Activated CD8-positive, alpha-beta memory T cell treated with anti-CD3 and anti-CD28 coated beads, Interleukin-2, amount 10 ng/mL, durations not matched to agents 7 days and 5 days (primary cell): Measurements from ENCODE around the gene LBHD1. TPM values are rescaled to one million over a fixed set of nuclear protein-coding genes. Genes with fewer than 3 reads are reported as not detected.

Experiments
- ATAC-seq: fragments of 150-1000 bp; cut with Tn5 transposase; one replicate; pipeline ENCODE4 v1.10.0; 2021; ENCODE audit warnings: moderate library complexity
- CTCF ChIA-PET: fragments of 350-600 bp; sonication (Branson Sonifier 250); formaldehyde crosslinking; loops from one replicate; lab custom pipeline; 2021; ENCODE audit warnings: antibody characterized with exemption; lab: Charles Lee
- DNase-seq: peaks from one replicate; pipeline ENCODE4 v3.0.0-alpha.2; 2020
- H3K27ac Mint-ChIP-seq: one replicate; pipeline ENCODE4 v1.8.0; 2021; ENCODE audit warnings: mild to moderate bottlenecking, mixed read lengths
- H3K27me3 Mint-ChIP-seq: one replicate; pipeline ENCODE4 v1.8.0; 2021; ENCODE audit warnings: mixed read lengths
- H3K36me3 Mint-ChIP-seq: one replicate; pipeline ENCODE4 v1.8.0; 2021; ENCODE audit warnings: mild to moderate bottlenecking, mixed read lengths
- H3K4me1 Mint-ChIP-seq: one replicate; pipeline ENCODE4 v1.8.0; 2021; ENCODE audit warnings: mixed read lengths
- H3K4me3 Mint-ChIP-seq: one replicate; pipeline ENCODE4 v1.8.0; 2021; ENCODE audit warnings: mild to moderate bottlenecking, moderate library complexity, mixed read lengths
- H3K9me3 Mint-ChIP-seq: one replicate; pipeline ENCODE4 v1.8.0; 2022; ENCODE audit warnings: low read depth, mixed read lengths
- total RNA-seq, 2 experiments: library from RNA; stranded (reverse); gene quantifications; one replicate each; pipeline ENCODE4 v1.2.3, GENCODE V29; 2021

The LBHD1 gene
- 10 to 100 TPM; 17.7 to 27.5 TPM for total RNA-seq

GRCh38 chr11:62671608-62672389 is at the start of gene LBHD1, which contains the start of gene UQCC3:
TSS of gene LBHD1 (minus strand) at chr11:62672267. CDS start at chr11:62670031, 2,236 bp downstream.
TSS of gene UQCC3 (plus strand) at chr11:62671673. CDS start at chr11:62671746, 73 bp downstream.
- DNase-seq (peak; percentile 96), ATAC-seq (peak; percentile 83)
- Mint-ChIP-seq H3K27me3 (no peaks in the 10 kb centered on the region), H3K9me3 (no peaks in the 10 kb centered on the region), H3K27ac (peak within 1 kb of the TSS; percentile 96), H3K4me1 (peaks cover 54% of the 10 kb centered on the region), H3K36me3 (peaks cover 38% of the 10 kb centered on the region), H3K4me3 (peak within 1 kb of the TSS; percentile 95)
- CTCF ChIA-PET: interaction anchor here (0.7 to 7.7 kb wide), 18 partner anchors 10 to 285 kb away, joined by 3 to 50 read pairs (median 5); partner anchors contain the start of genes INTS5, MTA2, TAF6L and TMEM179B

- Mint-ChIP-seq H3K27ac (peak overlapping the region; percentile 42), H3K4me3 (no peak overlapping the region)
- peak; percentile 58 for ATAC-seq
Measured at GRCh38 chr11:62719302-62719978, 47.4 kb upstream of the LBHD1 start.

DNA sequence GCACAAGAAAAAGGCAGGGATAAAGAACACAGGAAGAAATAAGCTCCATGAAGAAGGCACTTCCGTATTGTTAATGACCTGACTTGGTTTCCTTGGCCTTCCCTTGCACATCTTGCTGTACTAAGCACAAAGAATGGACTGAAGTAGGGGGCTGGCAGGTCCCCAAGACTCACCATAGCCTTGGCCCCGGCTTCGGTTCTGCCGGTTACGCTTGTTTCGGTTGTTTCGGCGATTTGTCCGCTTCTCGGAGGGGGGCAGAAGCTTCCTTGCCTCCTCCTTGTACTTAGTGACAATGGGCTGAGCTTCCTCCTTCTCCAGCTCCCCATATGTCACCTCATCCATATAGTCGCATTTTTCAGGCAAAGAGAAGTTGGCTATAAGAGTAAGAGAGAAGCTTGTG is 44.7 kb upstream of the LBHD1 start:
- no peaks in the 10 kb centered on the region for H3K9me3 Mint-ChIP-seq
- H3K36me3 Mint-ChIP-seq: peaks cover 80% of the 10 kb centered on the region
- H3K27ac Mint-ChIP-seq: no peak overlapping the region
- H3K4me3 Mint-ChIP-seq: no peak overlapping the region
- H3K27me3 Mint-ChIP-seq: no peaks in the 10 kb centered on the region
- DNase-seq (no peak), ATAC-seq (no peak)
- H3K4me1 Mint-ChIP-seq: peaks cover 81% of the 10 kb centered on the region
- CTCF ChIA-PET: interaction anchor here (1.3 to 2.3 kb wide), 3 partner anchors 10 to 105 kb away, joined by 3 to 8 read pairs (median 4); partner anchors contain the start of gene HNRNPUL2

More at GRCh38 chr11:62719302-62719978, 47.4 kb upstream of the LBHD1 start:
- Mint-ChIP-seq H3K27me3 (no peaks in the 10 kb centered on the region), H3K4me1 (peaks cover 79% of the 10 kb centered on the region), H3K9me3 (no peaks in the 10 kb centered on the region), H3K36me3 (peaks cover 88% of the 10 kb centered on the region)
- DNase-seq: no peak
- CTCF ChIA-PET: interaction anchor here (0.7 to 3.1 kb wide), 3 partner anchors 10 to 142 kb away, joined by 3 to 10 read pairs (median 4); no protein-coding TSS in a partner anchor

DNA sequence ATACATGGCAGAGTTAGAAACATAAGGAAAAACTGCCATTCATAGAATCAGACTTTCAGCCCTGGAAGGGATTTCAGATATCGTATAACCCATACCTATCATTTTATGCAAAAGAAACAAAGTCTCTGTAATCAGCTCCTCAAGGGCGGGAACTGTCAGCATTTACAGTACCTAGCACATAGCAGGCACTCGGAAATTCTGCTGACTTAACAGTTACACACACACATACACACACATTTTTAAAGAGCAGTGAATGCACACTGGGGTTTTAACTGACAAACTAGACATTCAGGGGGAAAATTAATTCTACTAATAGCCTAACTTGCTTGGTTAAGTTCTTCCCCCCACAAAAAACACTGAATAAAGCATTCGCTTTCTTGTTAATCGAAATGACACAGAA is 44.1 kb upstream of the LBHD1 start:
- DNase-seq: no peak
- no peaks in the 10 kb centered on the region for H3K27me3 Mint-ChIP-seq
- no peaks in the 10 kb centered on the region for H3K9me3 Mint-ChIP-seq
- peaks cover 76% of the 10 kb centered on the region for H3K36me3 Mint-ChIP-seq
- CTCF ChIA-PET: interaction anchor here (1.0 to 2.3 kb wide), 4 partner anchors 9 to 105 kb away, joined by 3 to 8 read pairs (median 4); partner anchors contain the start of genes BSCL2, GNG3 and HNRNPUL2
- H3K4me1 Mint-ChIP-seq: peaks cover 79% of the 10 kb centered on the region
- no peak for ATAC-seq
- peak overlapping the region; percentile 45 for H3K27ac Mint-ChIP-seq
- no peak overlapping the region for H3K4me3 Mint-ChIP-seq

DNA sequence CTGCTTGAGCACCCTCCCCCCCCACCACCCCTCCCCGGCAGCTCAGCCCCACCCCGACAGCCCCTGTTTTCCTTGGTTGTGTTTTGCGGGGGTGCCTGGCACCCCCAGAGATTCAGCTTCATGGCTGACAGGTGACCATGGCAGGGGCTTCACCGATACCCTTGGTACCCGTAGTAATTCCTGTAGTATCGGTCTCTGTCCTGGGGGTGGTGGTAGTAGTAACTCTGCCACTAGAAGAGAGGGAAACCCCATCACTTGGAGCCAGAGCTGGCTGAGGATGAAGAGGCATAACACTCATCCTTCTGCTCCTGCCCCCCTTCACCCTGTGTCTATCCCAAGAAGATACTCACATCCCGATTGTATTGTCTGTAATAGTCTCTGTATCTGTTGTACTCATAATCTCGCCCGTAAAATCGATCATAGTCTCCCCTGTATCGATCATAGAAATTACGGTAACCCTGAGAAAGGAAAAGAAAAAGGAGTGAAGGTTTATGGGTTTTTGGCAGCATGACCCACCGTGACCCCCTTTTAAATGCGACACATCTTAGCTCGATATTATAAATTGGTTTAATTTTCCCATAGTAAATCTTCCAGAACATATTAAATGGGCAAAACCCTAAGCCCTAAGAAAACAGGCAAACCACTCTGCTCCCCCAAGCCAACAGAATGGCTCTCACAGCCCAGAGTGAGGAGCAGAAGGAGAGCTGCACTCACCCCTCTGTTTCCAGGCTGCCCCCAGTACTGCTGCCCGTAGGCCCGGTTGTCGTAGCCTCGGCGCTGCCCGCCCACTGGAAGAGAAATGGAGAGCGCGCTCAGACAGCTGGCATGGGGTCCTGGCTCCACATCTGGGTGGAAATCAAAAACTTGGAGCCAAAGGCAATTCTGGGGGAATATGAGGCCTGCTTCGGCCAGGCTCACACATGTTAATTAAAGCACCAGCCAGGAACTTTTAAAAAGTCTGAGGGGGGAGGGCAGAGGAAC is 43.4 kb upstream of the LBHD1 start:
- H3K36me3 Mint-ChIP-seq: peaks cover 76% of the 10 kb centered on the region
- DNase-seq (no peak), ATAC-seq (no peak)
- CTCF ChIA-PET: interaction anchor here (1.0 to 2.3 kb wide), 4 partner anchors 8 to 104 kb away, joined by 3 to 8 read pairs (median 4); partner anchors contain the start of genes BSCL2, GNG3 and HNRNPUL2
- H3K27me3 Mint-ChIP-seq: no peaks in the 10 kb centered on the region
- H3K4me1 Mint-ChIP-seq: peaks cover 79% of the 10 kb centered on the region
- no peaks in the 10 kb centered on the region for H3K9me3 Mint-ChIP-seq
- peak overlapping the region; percentile 45 for H3K27ac Mint-ChIP-seq
- H3K4me3 Mint-ChIP-seq: no peak overlapping the region

DNA sequence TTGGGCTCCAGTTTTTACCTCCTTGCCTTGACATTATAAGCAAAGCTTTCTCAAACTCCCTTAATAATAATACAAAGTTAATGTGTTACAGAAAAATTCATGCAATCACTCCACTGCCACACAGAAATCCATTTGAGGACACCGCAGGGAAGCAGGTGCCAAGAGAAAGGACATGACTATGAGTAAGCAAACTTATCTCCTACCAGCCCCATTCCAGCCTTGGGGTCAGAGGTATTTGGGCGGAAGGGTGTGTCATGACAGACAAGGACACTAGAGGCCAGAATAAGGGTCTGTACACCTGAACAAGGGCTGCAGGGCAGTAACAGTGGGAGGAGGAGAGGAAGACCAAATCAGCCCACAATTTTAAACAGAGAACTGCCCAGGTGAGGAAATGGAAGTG is 41.3 kb upstream of the LBHD1 start:
- H3K36me3 Mint-ChIP-seq: peaks cover 64% of the 10 kb centered on the region
- no peak for ATAC-seq
- no peak for DNase-seq
- peaks cover 78% of the 10 kb centered on the region for H3K4me1 Mint-ChIP-seq
- H3K4me3 Mint-ChIP-seq: peak overlapping the region; percentile 53
- H3K27me3 Mint-ChIP-seq: no peaks in the 10 kb centered on the region
- no peaks in the 10 kb centered on the region for H3K9me3 Mint-ChIP-seq
- H3K27ac Mint-ChIP-seq: peak overlapping the region; percentile 92
- CTCF ChIA-PET: interaction anchor here (1.5 kb wide), 1 partner anchor 56 kb away, joined by 3 read pairs; no protein-coding TSS in a partner anchor

- H3K27ac Mint-ChIP-seq: peak overlapping the region; percentile 92
- no peaks in the 10 kb centered on the region for H3K9me3 Mint-ChIP-seq
- H3K27me3 Mint-ChIP-seq: no peaks in the 10 kb centered on the region
- H3K4me3 Mint-ChIP-seq: peak overlapping the region; percentile 53
- CTCF ChIA-PET: interaction anchor here (1.0 to 1.5 kb wide), 2 partner anchors 57 to 101 kb away, joined by 3 read pairs; no protein-coding TSS in a partner anchor
- peaks cover 79% of the 10 kb centered on the region for H3K4me1 Mint-ChIP-seq
- ATAC-seq: no peak
- DNase-seq: no peak
- peaks cover 60% of the 10 kb centered on the region for H3K36me3 Mint-ChIP-seq
Measured at GRCh38 chr11:62712861-62713260, 40.8 kb upstream of the LBHD1 start.

- DNase-seq (no peak), ATAC-seq (no peak)
- Mint-ChIP-seq H3K4me3 (peak overlapping the region; percentile 53), H3K4me1 (peaks cover 76% of the 10 kb centered on the region), H3K27me3 (no peaks in the 10 kb centered on the region), H3K36me3 (peaks cover 56% of the 10 kb centered on the region), H3K9me3 (no peaks in the 10 kb centered on the region), H3K27ac (peak overlapping the region; percentile 92)
- CTCF ChIA-PET: interaction anchor here (1.0 to 1.5 kb wide), 4 partner anchors 10 to 169 kb away, joined by 3 read pairs; no protein-coding TSS in a partner anchor
Measured at GRCh38 chr11:62712276-62712812, 40.3 kb upstream of the LBHD1 start.

DNA sequence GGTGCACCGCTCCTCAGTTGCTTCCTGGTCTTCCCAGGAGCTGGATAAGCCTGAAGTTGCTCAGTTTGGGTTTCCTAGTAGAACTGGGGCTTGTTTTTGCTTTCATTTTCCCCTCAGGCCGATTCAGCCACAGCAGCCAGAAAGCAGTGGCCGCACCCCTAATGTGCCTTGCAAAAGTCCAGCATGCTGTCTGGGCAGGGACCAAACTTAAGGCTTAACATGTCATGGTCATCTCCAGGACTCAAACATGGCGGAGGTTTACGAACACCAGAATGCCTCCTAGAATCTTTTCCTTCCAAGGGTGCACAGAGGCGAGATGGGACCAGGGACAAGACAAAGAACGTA is 37.9 kb upstream of the LBHD1 start:
- peaks cover 77% of the 10 kb centered on the region for H3K4me1 Mint-ChIP-seq
- peaks cover 34% of the 10 kb centered on the region for H3K36me3 Mint-ChIP-seq
- peak; percentile 5 for ATAC-seq
- peak overlapping the region; percentile 99 for H3K27ac Mint-ChIP-seq
- CTCF ChIA-PET: interaction anchor here (0.7 to 3.0 kb wide), 8 partner anchors 9 to 285 kb away, joined by 3 to 10 read pairs (median 4); partner anchors contain the start of genes HNRNPUL2, POLR2G and TUT1
- DNase-seq: peak; percentile 60
- no peaks in the 10 kb centered on the region for H3K9me3 Mint-ChIP-seq
- H3K27me3 Mint-ChIP-seq: no peaks in the 10 kb centered on the region
- peak overlapping the region; percentile 94 for H3K4me3 Mint-ChIP-seq

- H3K27me3 Mint-ChIP-seq: no peaks in the 10 kb centered on the region
- H3K27ac Mint-ChIP-seq: peak overlapping the region; percentile 99
- CTCF ChIA-PET: interaction anchor here (0.9 to 3.0 kb wide), 9 partner anchors 9 to 285 kb away, joined by 3 to 10 read pairs (median 4); partner anchors contain the start of genes HNRNPUL2, MTA2 and TUT1
- peak overlapping the region; percentile 94 for H3K4me3 Mint-ChIP-seq
- peaks cover 30% of the 10 kb centered on the region for H3K36me3 Mint-ChIP-seq
- H3K4me1 Mint-ChIP-seq: peaks cover 73% of the 10 kb centered on the region
- ATAC-seq (peak; percentile 78), DNase-seq (peak; percentile 99)
- no peaks in the 10 kb centered on the region for H3K9me3 Mint-ChIP-seq
Measured at GRCh38 chr11:62709247-62710000, 37.4 kb upstream of the LBHD1 start.

DNA sequence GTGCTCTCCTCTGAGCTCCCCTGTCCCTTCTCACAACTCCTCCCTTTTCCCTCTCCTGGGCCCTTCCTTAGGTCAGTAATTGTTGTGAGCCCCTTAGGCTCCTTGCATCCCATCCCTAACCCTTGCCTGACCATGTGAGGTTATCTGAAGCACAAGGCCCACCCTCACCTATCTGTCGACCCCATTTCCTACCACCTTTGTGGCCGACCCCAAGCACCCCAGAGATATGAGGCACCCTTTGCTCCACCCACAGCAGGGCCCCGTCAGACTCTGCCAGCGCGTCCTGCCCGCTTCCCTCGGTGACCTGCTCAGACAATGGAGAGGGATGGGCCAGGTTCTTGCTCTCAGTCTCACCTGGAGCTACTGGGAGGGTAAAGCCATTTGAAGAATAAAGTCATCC is 36.7 kb upstream of the LBHD1 start:
- Mint-ChIP-seq H3K4me1 (peaks cover 66% of the 10 kb centered on the region), H3K4me3 (peak overlapping the region; percentile 94), H3K36me3 (peaks cover 26% of the 10 kb centered on the region), H3K27ac (peak overlapping the region; percentile 99), H3K27me3 (no peaks in the 10 kb centered on the region), H3K9me3 (no peaks in the 10 kb centered on the region)
- DNase-seq (peak; percentile 77), ATAC-seq (peak; percentile 23)
- CTCF ChIA-PET: interaction anchor here (0.9 to 3.0 kb wide), 9 partner anchors 10 to 284 kb away, joined by 3 to 10 read pairs (median 5); partner anchors contain the start of genes HNRNPUL2, MTA2, TMEM179B and TUT1
